Gastroesophageal sphincter (tissue), 4 donors: Measurements from ENCODE around the gene PGAP3. TPM values are rescaled to one million over a fixed set of nuclear protein-coding genes. Genes with fewer than 3 reads are reported as not detected.
A peak's percentile ranks its signal among the peaks of the same experiment; 100 is the strongest.

Source experiments
- ATAC-seq: fragments of 150-250 bp; one replicate; pipeline ENCODE4 v1.9.1; 2016; ENCODE audit warnings: mild to moderate bottlenecking, moderate library complexity
- H3K27ac ChIP-seq, 4 donors: fragments of 200-600 bp; sonication (generic) in 3 of 4; 1 replicate in 3 of 4; 2 replicates in 1 of 4; pipeline ENCODE4 v1.5.1; 2016 to 2019
- H3K27me3 ChIP-seq: fragments of 200-600 bp; sonication (generic); one replicate; pipeline ENCODE4 v1.5.1; 2019
- H3K36me3 ChIP-seq, 2 donors: fragments of 200-600 bp; sonication (generic); one replicate each; pipeline ENCODE4 v1.5.1; 2019; ENCODE audit warnings: control low read depth in 1 of 2
- H3K4me1 ChIP-seq, 3 donors: fragments of 200-600 bp; sonication (generic); 1 replicate in 2 of 3; 2 replicates in 1 of 3; pipeline ENCODE4 v1.5.1; 2016 to 2019; ENCODE audit warnings: control low read depth in 2 of 3
- H3K4me3 ChIP-seq, 2 donors: fragments of 200-600 bp; sonication (generic); one replicate each; pipeline ENCODE4 v1.5.1; 2019; ENCODE audit warnings: mild to moderate bottlenecking in 1 of 2, moderate library complexity in 1 of 2
- H3K9me3 ChIP-seq, 3 donors: fragments of 200-600 bp; sonication (generic); one replicate each; pipeline ENCODE4 v1.5.1; 2017 to 2019; ENCODE audit warnings: control low read depth in 2 of 3
- CTCF ChIP-seq, 4 experiments: fragments of 200-600 bp in 2 of 4; fragments of 450-650 bp in 2 of 4; sonication (generic) in 1 of 4; IDR thresholded peaks; one replicate each; pipeline ENCODE4 v1.5.1; 2017 to 2019; ENCODE audit warnings: antibody characterized with exemption in 4 of 4, mild to moderate bottlenecking in 2 of 4, moderate library complexity in 2 of 4
- EP300 ChIP-seq: sonication (generic); formaldehyde crosslinking; IDR thresholded peaks from one replicate; pipeline ENCODE4 v1.6.1; 2017; ENCODE audit warnings: antibody characterized with exemption, mild to moderate bottlenecking
- POLR2A ChIP-seq, 2 donors: fragments of 450-650 bp; IDR thresholded peaks; one replicate each; pipeline ENCODE4 v1.6.1; 2017; ENCODE audit warnings: antibody characterized with exemption in 2 of 2, mild to moderate bottlenecking in 2 of 2, moderate library complexity in 1 of 2
- POLR2AphosphoS5 ChIP-seq: sonication (generic); formaldehyde crosslinking; IDR thresholded peaks from one replicate; pipeline ENCODE4 v1.6.1; 2017; ENCODE audit warnings: antibody characterized with exemption
- WGBS, 2 donors: methylation state at CpG; one replicate each; pipeline ENCODE4 v1.1.5; 2018; ENCODE audit warnings: low coverage in 1 of 2; 5-methylcytosine and 5-hydroxymethylcytosine counted together
- total RNA-seq, 4 donors: library from RNA; depleted of rRNA; stranded (reverse); fragments of >200 nt; gene quantifications; one replicate each; pipeline ENCODE4 v1.1.0, GENCODE V29; 2016

Gene PGAP3
- total RNA-seq, 4 donors from 2014 or later = 9.9 to 13.6 (median 11.1) TPM

GRCh38 chr17:39635614-39636176, 52.2 kb downstream of the PGAP3 start:
- Histone ChIP-seq H3K27ac (peak overlapping the region in 3 of 4 donors; percentile 6 to 93 (median 88)), H3K27me3 (peaks cover 22% of the 10 kb centered on the region), H3K4me1 (peaks cover 0 to 63% (median 29%) of the 10 kb centered on the region in 3 donors), H3K4me3 (no peak overlapping the region), H3K9me3 (no peaks in the 10 kb centered on the region), H3K36me3 (no peaks in the 10 kb centered on the region)
- WGBS, 2 donors = 79% methylated on average over 4 of the region's 8 CpGs; no CpG with 5 or more reads in 1 of the 2 donors
- TF ChIP-seq POLR2AphosphoS5 (no peak), CTCF (IDR thresholded peaks at IDR 0.05) (no peak), EP300 (no peak), POLR2A (IDR thresholded peaks at IDR 0.05) (no peak)
- no peak for ATAC-seq

- Histone ChIP-seq H3K27me3 (peaks cover 34% of the 10 kb centered on the region), H3K27ac (no peak overlapping the region), H3K4me1 (peaks cover 0 to 50% (median 24%) of the 10 kb centered on the region in 3 donors), H3K36me3 (no peaks in the 10 kb centered on the region), H3K9me3 (no peaks in the 10 kb centered on the region), H3K4me3 (no peak overlapping the region)
- 0% methylated on average over 1 of the region's 2 CpGs for WGBS, 2 donors
- peak in 3 of 4 experiments; percentile 62 to 77 (median 70) for TF ChIP-seq CTCF (IDR thresholded peaks at IDR 0.05)
- TF ChIP-seq EP300 = no peak
- no peak for TF ChIP-seq POLR2AphosphoS5
- TF ChIP-seq POLR2A (IDR thresholded peaks at IDR 0.05) = no peak
- no peak for ATAC-seq
These were observed 53.4 kb downstream of the PGAP3 start for GRCh38 chr17:39634384-39634871.

- TF ChIP-seq POLR2AphosphoS5 = no peak
- TF ChIP-seq POLR2A (IDR thresholded peaks at IDR 0.05) = no peak
- Histone ChIP-seq H3K4me3 (no peak overlapping the region), H3K27me3 (peaks cover 42% of the 10 kb centered on the region), H3K9me3 (no peaks in the 10 kb centered on the region), H3K4me1 (peaks cover 0 to 43% (median 23%) of the 10 kb centered on the region in 3 donors), H3K36me3 (no peaks in the 10 kb centered on the region), H3K27ac (peak overlapping the region in 1 of 4 donors; percentile 16)
- no peak for ATAC-seq
- WGBS, 2 donors = 50 to 76% methylated on average over 4 to 5 of the region's 8 CpGs
These were observed 54.2 kb downstream of the PGAP3 start for GRCh38 chr17:39633570-39634183.

GRCh38 chr17:39632153-39632941, 55.5 kb downstream of the PGAP3 start:
- H3K4me1 ChIP-seq = peaks cover 0 to 34% (median 14%) of the 10 kb centered on the region in 3 donors
- peaks cover 55% of the 10 kb centered on the region for H3K27me3 ChIP-seq
- no peak for TF ChIP-seq CTCF (IDR thresholded peaks at IDR 0.05)
- no peak for TF ChIP-seq POLR2AphosphoS5
- no peak for TF ChIP-seq EP300
- TF ChIP-seq POLR2A (IDR thresholded peaks at IDR 0.05) = no peak
- no peaks in the 10 kb centered on the region for H3K9me3 ChIP-seq
- 27 to 57% methylated on average over 2 to 5 of the region's 13 CpGs for WGBS, 2 donors
- no peaks in the 10 kb centered on the region for H3K36me3 ChIP-seq
- no peak overlapping the region for H3K4me3 ChIP-seq
- ATAC-seq = no peak
- H3K27ac ChIP-seq = peak overlapping the region in 3 of 4 donors; percentile 3 to 32 (median 19)

GRCh38 chr17:39631403-39631802, 56.5 kb downstream of the PGAP3 start:
- peaks cover 65% of the 10 kb centered on the region for H3K27me3 ChIP-seq
- no peaks in the 10 kb centered on the region for H3K36me3 ChIP-seq
- ATAC-seq = no peak
- WGBS, 2 donors = 0 to 8% methylated on average over 1 of the region's 6 CpGs
- H3K4me1 ChIP-seq = peaks cover 0 to 40% (median 19%) of the 10 kb centered on the region in 3 donors
- TF ChIP-seq CTCF (IDR thresholded peaks at IDR 0.05) = no peak
- TF ChIP-seq POLR2A (IDR thresholded peaks at IDR 0.05) = no peak
- TF ChIP-seq EP300 = no peak
- TF ChIP-seq POLR2AphosphoS5 = no peak
- peak overlapping the region in 1 of 4 donors; percentile 3 for H3K27ac ChIP-seq
- no peak overlapping the region for H3K4me3 ChIP-seq
- no peaks in the 10 kb centered on the region for H3K9me3 ChIP-seq
